ENCODE data around the gene ARL4D.
"Not testable (repeated sequence)": the region's sequence is repeated elsewhere in the genome, so short reads cannot be mapped to it uniquely, and the experiment has no call there.

The ARL4D gene

DNA sequence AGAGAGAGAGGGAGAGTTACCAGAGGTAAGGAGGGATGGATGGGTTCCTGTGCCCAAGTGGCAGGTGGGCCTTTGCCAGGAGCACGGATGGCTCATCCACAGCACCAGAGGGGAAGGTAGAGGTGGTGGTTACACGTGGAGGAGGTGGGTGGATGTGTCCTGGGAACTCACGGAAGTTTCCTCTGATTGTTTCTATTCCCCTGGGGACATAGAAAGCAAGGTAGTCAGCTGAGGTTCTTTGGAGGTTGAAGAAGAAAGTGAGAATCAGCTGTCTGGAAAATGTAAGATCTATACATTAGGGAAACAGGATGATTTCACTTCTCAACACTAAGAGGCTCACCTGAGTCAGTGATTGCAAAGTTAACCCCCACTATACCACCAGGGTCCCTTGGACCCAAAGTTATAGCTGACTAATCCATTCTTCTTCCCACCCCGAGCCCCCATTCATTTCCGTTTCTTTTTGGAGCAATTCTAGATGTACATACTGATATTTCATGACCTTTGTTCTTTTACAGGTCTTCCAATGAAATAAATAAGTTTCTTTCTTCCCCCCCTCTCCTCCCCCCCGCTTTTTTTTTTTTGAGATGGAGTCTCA, 27.5 kb upstream of the ARL4D start:
- DNase-seq, result no peak

DNA sequence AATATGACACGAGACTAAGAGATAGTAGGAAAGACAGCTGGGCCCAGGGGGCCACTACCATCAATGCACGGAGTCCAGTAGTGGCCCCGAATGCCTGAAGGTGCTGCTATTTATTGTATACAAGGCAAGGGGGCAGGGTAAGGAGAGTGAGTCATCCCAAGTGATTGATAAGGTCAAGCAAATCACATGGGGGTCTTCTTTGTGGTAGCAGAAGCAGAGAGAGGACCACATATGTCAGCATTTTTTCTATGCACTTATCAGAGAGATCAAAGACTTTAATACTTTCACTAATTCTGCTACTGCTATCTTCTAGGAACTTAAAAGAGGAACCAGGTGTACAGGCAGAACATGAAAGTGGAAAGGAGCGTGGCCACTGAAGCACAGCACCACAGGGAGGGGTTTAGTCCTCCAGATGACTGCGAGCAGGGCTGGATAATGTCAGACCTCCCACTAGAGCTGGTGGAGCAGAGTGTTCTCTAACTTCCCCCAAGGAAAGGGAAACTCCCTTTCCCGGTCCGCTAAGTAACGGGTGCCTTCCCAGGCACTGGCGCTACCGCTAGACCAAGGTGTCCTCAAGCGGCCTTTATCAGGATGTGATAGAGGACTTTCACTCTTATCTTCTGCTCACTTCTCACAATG, 26.4 kb upstream of the ARL4D start:
- no peak for DNase-seq

DNA sequence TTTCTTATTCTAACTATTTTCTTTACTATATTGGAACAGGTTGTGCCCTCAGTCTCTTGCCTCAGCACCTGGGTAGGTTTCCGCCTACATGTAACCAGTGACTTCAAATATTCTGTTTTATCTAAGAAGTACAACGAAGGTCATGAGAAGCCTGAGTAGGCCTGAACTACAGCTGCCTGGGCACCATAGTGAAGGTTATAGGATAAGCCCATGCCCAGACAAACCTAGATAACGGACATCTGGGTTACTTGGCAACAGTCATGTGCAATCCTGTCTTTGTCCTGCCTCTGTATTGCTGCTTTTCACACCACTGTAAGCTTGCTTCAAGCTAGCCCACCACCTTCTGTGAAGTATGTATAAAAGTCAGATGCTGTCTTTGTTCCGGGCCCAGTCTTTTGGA, 25.4 kb upstream of the ARL4D start:
- no peak for DNase-seq

DNA sequence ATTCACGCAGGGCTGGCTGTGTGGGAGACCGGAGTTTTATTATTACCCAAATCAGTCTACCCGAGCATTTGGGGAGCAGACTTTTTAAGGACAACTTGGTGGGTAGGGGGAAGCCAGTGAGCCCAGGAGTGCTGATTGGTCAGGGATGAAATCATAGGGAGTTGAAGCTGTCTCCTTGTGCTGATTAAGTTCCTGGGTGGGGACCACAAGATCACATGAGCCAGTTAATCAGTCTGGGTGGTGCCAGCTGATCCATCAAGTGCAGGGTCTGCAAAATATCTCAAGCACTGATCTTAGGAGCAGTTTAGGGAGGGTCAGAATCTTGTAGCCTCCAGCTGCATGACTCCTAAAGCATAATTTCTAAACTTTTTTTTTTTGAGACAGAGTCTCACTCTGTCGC, 22.9 kb upstream of the ARL4D start:
- not testable (repeated sequence) for DNase-seq

DNA sequence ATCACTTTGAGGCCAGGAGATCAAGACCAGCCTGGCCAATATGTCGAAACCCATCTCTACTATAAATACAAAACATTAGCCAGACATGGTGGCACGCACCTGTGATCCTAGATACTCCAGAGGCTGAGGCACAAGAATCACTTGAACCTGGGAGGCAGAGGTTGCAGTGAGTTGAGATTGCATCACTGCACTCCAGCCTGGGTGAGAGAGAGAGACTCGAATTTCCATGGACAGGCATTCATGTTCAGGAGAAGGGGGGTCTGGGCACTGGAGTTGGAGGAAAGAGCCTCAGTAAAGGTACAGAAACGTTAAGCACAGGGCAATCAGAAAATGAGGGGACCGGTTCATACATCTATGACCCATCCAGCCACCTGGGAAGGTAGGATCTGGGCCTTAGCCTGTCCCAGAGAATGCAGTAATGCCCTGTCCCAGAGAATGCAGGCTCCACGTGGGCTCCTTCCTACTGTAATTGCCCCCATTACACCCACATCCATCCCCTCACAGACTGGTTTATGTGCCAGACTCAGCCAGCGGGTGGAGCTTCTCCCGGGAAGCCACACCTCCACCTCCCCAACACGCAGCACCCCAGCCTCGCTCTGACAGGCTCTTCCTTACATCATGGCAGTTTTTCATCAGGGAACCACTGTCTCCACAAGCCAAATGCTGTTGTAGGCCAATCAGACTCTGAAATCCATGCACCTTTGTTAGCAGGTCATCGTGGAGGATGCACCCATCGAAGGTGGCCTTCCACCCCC, 21.6 kb upstream of the ARL4D start:
- DNase-seq, result no peak

DNA sequence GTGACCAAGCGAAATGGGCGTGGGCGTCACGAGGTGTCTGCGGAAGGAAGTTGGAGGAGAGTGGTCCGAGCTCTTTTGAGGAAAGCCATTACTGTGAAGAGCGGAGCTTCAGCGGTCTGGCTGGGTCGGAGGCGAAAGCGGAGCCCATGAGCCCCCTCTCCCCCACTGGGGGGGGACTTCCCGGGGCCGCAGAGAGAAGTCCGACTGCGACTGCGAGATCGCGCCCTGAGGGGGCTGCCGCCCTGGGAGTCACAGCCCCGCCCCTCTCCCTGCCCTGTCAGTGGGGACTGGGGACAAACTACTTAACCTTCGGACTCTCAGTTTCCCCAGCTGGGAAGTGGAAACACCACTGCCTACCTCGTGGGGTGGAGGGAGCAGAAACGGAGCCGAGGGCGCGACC, 20.0 kb upstream of the ARL4D start:
- no peak for DNase-seq

DNA sequence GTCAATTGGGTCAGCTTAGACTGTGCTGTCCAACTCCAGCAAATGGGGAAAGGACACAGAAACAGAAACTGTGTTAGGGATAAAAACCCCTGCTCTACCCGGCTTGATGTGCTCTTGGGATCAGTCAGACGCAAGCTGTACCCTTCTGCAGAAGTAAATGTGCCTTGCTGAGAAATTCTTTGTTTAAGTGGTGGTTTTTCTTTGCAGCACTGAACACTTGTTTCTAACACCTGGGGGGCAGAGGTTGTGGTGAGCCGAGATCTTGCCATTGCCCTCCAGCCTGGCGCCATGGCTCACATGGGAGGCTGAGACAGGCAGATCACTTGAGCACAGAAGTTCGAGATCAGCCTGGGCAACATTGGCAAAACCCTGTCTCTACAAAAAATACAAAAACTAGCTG, 18.5 kb upstream of the ARL4D start:
- no peak for DNase-seq

DNA sequence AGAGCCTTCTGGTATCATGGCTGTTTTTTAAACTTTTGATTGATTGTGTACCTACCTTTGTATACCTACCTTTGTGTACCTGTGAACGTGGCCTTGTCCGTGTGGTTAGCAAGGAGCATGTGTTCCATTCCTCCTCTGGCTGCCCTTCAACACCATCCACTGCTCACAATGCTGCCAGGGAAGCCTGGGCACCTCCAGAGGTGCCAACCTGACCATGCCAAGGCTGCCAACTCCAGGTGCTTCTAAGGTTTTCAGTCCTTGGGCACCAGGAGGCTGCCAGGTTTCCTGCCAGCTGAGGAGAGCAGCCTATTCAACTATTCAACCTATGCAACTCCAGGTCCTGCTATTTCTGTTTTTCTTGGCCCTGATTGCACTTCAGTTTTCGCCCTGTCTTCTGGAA, 17.6 kb upstream of the ARL4D start:
- no peak for DNase-seq

DNA sequence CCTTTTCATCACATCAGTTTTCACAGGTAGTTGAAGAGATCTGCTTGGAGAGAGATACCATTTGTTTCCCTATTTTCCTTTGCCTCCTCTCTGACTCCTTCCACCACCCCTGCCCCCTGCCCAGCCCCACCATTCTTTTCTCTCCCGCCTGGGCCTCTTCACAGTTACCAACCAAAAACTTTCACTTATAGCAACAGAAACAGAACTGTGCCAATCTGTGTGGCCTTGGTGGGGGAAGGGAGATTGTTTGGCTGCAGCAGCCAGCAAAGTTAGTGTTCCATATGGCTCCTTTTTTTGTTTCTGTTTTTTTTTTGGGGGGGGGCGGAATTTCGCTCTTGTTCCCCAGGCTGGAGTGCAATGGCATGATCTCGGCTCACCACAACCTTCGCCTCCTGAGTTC, 17.2 kb upstream of the ARL4D start:
- no peak for DNase-seq

DNA sequence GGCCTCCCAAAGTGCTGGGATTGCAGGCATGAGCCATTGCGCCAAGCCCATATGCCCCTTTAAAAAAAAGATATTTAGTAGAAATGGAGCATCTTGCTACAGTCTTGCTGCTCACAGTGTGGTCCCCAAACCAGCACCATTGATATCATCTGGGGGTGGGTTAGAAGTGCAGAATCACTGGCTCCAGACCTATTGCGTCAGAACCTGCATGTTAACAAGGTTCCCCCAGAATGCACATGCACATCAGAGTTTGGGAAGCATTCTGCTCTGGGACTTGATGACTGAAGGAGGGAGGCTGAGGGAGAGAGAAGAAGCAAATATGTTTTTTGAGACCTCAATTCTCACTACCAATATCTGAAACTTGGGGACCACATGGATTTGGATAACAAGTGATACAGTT, 16.0 kb upstream of the ARL4D start:
- DNase-seq, result no peak

DNA sequence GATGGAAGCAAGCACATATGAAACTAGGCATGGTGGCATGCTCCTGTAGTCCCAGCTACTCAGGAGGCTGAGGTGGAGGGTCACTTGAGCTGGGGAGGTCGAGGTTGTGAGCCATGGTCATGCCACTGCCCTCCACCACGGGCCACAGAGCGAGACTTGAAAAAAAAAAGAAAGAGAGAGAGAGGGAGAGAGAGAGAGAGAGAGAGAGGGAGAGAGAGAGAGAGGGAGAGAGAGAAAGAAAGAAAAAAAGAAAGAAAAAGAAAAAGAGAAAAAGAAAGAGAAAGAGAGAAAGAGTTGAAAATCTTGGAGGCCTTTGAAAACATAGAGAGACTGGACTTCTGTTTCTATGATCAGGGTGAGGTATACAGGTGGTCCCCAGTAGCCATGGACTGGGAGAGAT, 15.4 kb upstream of the ARL4D start:
- DNase-seq, result no peak

DNA sequence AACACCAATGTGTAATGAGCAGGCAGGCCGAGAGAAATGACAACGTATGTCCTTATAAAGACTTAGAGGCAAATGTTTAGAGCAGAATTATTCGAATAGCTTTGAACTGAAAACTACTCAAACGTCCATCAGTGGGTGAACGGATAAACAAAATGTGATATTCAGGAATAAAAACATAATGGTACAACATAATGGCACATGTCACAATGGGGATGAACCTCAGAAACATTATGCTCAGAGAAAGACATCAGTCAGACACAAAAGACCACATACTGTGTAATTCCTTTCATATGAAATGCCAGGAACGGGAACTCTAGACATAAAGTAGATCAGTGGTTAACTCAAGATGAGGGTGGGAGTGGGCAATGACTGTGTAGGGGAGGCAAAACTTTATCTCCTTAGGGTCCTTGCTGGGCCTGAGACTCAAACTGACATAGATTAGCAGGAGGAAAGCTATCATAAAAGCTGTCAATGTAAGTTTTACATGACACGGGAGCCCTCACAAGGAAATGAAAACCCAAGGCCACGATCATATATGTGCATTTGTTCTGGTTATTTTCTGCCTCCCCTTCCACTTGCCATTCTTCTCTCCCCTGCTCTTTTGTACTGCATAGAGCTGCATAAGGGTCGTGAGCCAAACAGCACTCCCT, 14.8 kb upstream of the ARL4D start:
- DNase-seq, result no peak

DNA sequence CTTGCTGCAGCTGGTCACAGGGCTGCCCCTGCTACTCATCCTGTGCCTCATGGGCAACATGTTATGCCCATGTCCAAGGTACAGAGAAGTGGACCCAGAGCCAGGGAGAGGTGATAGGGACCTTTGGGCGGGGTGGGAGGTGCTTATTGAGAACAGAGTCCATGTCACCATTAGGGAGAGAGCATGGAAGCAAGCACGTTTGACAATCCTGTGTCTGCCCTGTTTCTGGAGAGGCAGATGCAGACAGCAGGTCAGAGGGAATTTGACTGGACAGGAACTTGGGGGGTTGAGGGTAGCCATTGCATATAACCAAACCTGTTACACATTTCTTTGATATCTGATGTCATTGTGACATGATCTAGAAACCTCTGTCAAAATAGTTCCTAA, 14.3 kb upstream of the ARL4D start:
- no peak for DNase-seq

DNA sequence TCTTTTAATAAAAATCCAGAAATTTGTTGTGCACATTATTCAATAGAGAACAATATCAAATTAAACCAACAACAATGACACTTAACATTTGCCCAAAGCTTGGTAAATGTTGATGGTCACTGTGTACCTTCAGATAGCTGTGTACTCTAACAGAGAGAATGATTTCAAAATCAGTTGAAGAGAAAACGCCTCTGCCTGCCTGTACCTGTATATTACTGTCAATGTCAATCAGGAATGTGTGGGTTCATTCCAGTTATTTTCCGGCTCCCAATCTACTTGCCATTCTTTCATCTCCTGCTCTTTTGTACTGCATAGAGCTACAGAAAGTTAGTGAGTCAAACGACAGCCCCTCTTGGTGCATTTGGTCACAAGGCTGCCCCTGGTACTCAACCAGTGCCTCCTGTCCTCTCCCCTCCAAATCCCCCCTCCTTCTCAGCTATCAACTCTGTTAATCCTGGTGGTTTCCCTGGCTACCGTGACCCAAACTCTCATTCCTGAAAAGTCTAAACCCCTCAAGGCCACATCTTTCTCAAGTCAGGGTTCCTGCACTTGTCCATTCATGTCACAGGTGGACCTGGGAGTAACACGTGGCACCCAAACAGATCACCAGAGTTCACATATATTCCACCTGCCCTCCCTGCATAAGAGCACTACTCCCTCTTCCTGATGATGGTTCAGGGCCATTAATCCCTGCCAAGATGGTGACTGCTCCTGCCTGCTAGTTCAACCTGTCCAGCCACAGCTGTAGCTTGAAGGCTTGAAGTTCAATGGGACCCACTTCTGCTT, 13.6 kb upstream of the ARL4D start:
- DNase-seq, result no peak

DNA sequence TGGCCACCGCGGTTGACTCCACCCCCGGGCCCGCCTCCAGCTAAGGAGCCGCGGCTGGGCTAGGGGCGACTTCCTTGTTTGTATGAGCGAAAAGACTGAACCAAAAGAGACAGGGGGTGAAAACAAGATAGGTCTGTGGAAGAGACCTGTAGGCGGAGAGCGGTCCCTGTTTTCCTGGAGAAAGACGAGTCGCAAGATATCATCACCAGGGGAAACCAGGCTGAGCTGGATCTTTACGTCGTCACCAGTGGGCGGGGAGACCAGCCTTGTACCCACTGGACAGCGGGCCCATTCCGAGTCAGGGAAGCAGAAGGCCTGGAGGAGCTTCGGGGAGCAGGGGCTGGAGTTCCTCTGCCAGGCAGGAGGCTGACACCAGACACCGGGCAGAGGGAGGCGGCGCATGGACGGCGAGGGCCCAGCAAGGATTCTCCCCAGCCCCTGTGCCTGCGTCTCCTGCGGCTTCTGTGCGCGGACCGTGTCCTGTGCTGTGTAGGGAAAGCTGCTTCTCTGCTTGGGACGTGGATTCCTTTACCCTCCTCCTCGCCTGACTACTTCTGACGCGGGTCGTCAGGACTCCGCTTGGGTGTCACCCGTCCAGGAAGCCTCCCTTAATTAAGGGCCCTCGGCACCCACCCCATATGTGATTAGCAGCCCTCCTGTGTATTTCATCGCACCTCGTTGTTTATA, 10.3 kb upstream of the ARL4D start:
- peak; percentile 84 to 85 for DNase-seq

DNA sequence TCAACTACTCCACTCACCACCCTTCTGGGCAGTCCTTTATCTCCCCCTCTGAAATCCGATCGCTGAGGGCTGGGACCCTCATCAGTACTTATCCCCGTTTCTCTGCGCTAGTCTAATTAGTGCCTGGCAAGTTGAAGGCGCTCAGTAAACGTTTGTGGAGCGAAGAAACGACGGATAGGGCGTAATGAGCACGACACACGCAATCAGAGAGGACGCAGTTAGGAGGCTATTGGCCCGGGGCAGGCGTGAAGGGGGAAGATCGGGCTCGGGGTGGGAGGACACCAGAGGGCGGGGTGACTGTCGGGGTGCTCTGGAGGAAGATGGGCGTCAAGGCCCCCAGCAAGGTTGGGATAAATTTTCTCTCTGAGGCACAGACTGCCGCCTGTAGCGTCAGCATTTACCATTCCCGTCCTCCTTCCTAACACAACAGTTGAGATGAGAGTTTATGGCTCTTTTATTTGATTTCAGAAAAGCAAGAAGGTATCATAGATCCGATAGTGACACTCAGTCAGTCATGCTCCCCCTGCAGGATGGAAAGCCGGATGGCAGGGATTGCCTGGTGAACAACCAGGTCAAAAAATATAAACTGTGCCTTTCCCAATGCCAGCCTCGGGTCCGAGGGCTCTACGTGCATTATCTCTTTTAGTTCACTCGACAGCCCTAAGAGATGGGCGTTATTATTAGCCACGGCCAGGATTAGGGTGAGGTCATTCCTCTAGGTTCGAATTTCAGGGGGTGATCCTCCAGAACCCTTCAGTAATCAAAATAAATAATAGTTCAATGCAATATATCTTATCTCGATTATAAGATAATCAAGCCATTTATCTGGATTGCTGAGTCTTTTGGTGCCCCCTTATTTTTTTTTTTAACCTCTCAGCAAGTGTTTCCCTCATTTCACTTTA, 9.5 kb upstream of the ARL4D start:
- peak; percentile 72 to 73 for DNase-seq

DNA sequence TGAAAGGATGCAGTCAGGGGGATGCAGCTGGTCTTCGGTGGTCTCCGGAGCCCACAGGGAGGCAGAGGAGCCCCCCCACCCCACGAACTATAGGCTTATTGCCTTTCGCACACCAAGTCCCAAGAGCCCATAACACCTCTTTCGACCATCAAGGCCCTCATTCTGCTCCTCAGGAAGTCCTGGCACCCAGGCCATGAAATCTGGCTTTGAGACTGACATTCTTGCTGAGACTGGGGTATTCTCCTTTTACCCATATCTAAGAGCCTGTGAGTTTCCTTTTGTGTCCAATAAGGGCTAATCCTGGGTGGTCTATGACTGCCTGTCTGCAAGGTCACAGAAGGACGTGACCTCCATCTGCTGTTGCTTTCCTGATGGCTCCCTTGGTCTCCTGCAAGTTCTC, 6.4 kb upstream of the ARL4D start:
- no peak for DNase-seq

DNA sequence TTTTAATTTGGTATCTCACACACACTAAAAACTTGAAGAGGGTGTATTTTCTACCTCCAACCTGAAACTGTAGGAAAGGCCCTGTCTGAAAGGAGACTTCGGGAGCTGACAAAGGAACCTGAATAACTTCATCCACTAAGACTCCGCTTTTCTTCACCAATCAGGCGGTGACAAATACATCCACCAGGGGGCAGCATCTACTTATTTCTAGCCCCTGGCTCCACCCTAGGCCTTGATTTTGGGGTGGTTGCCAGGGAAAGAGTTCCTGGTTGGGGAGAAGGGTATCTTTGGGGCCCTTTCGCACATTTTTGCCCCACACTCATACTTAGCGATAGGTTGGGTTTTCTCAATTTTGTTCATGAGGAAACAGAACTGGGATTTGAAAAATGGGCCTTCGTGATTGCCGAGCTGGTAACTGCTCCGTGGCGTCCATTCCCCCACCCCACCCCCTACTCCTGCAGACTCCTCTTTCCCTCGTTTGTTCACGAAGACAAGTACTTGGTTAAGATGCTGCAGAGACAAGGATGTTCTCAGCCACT, 4.8 kb upstream of the ARL4D start:
- peak; percentile 88 to 91 for DNase-seq

DNA sequence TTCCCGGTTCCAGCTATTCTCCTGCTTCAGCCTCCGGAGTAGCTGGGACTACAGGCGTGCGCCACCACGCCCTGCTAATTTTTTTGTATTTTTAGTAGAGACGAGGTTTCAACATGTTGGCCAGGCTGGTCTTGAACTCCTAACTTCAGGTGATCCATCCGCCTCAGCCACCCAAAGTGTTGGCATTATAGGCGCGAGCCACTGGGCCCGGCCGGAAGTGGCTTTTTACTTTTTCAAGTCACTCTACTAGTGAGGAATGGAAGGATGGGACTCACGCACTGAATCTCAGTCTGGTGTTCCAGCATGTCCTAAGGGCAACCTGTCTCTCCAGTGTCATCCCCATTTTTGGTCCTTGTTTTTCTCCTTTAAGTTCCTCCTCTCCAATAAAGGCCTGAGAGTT, 4.1 kb upstream of the ARL4D start:
- not testable (repeated sequence) for DNase-seq

DNA sequence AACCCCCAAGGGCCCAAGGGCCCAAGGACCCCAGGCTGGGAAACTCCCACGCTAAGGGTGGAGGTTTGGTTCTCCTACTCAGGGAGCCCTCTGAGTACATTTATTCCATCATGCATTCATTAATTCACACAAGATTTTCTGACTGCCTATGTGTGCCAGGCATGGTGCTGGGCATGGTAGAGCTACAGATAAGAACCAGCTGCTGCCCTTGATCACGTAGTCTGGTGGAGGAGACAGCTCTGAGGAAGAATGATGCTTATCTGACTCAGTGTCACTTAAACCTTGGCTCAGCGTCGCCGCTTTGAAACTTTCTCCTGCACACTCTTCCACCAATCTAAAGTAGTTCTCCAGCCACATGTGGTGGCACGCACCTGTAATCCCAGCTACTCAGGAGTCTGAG, 3.6 kb upstream of the ARL4D start:
- no peak for DNase-seq

DNA sequence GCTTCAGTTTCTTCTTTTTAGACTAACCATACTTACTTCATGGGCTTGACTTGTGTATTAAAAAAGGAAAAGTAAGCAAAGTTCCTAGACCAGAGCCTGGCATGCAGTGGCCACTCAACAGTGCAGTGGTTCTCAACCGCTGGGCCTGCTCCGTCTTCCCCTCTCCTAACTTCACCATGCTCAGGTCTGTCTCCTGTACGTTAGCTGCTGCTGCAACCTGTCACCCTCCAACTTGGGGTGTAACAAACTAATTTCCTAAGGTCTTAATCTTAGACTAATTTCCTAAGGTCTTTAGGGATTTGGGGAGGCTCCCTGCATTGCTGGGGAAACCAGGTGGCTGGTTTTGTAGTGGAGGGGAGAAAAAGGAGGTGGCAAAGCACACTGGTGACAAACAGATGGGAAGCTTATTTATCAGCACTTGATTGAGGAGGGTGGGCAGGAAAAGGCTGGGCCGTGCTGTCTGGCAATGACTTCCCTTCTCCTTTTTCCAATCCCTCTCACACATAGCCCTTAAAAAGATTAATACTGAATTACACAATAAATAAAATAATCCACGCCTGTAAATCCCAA, 2.2 kb upstream of the ARL4D start:
- DNase-seq, result no peak

Measured in activated CD4-positive, alpha-beta T cell treated with anti-CD3 and anti-CD28 coated beads, Interleukin-2, amount 50 U/mL, for 4 hours (primary cell).